Raji (cell line): ENCODE measurements around the gene FZD4.

Experiments used
- POLR2A ChIP-seq: IDR thresholded peaks from 2 replicates; pipeline ENCODE4 v1.6.1; 2011; ENCODE audit warnings: low read depth, low read length, control low read depth; ENCODE audit not compliant: insufficient read depth

Gene FZD4

DNA sequence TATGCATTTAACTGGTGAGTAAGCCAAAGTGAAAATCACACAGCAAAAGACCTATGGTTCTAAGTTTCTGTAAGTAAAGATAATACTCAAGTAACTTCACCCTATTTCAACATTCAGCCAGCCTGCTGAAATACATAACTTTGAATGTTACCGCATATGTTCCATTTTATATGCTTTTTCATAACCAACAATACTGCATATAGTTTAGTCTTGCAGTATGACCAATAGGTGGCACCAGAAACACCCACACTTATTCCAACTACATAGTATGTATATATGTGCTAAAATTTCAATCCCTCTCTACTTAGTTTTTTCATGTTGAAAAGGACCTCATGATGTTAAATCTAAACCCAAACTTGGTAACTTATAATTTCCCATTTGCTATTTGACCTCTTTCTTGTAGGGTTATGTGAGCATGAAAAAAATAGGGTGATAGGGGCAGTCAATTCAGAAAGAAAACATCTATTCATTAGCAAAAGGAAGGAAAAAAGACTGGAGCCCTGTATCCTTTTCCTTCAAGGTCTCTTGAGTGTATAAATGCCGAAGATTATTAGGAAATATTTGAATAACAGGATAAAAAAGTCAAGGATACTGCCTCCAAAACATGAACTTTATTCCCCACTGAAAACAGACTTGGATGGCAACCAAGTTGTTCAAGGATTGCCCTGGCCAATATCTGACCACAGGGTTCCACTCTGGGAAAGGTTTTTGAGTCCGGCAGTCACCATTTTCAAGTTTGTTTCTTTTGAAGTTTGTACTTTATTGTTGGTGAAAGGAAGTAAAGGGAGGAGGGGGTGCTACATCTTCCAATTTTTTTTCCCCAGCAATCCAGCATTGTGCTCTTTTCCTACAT lies 23.8 kb upstream of the FZD4 start:
- TF ChIP-seq POLR2A = no peak

DNA sequence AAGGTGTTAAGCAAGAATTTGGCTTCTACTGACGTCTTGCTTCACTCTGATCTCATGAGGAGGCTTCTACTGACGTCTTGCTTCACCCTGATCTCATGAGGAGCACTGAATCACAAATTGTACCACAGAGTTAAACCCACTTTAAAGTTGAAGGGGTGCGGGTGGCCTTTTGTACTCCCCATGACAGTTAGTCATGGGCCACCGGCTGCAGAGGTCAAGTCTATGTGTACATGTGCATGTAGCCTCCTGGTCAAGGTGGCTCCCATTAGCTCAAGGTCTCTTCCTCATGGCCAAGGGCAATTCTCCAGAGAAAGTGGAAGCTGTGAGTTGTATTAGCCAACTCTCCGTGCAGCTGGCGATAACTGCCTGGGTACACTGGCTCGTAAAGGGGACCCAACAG lies 23.1 kb upstream of the FZD4 start:
- no peak for TF ChIP-seq POLR2A

DNA sequence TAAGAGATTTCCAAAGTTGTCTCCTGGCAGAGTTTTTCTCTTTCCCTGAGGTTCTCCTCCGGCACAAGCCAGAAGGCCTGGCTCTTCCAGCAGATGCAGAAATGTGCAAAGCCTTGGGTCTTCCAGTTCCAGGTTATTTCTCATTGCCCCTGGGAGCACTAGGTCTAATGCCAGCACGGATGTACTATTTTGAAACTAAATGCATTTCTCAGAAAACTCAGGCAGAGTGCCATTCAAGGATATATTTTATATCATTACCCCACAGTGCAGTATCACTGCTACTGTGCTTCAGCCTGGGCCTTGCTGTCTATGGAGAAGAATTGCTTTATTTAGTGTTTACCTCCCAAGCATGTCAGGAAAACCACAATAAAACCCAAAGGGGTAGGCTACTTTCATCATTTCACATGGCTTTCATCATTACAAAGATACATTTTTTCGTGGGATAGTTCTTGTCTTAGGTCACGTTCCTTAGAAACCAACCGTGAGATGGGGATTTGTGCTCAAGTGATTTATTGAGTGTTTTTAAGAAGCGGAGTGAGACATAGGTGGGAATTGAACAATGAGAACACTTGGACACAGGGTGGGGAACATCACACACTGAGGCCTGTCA lies 22.4 kb upstream of the FZD4 start:
- no peak for TF ChIP-seq POLR2A

DNA sequence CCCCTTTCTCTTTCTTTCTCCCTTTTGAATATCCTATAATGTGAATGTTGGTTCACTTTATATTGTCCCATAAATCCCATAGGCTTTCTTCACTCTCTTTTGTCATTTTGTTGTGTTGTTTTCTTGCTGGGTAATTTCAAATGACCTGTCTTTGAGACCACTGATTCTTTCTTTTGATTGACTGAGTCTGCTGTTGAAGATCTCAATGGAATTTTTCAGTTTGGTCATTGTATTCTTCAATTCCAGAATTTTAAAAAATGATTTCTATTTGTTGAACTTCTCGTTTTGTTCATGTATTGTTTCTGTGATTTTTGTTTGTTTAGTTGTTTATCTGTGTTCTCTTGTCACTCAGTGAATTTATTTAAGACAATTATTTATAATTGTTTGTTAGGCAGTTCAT lies 17.5 kb upstream of the FZD4 start:
- TF ChIP-seq POLR2A = no peak

DNA sequence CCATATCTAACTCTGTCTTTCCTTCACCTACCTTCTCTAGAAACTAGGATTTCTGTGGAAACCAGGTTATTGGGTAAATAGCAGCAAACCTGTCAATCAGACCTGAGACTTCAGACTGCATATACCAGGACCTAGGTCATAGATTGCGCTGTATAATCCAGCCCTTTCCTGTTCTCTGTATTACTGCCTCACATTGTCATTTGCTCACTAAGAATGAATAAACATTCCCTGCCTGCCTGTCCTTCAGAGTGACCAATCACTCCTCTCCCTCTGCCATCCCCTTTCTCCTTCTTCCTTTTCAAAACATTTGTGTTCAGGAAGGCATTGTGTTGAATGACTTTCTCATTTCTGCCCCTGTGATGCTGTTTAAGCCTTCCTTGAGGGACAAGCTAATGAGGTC lies 14.1 kb upstream of the FZD4 start:
- TF ChIP-seq POLR2A = no peak

DNA sequence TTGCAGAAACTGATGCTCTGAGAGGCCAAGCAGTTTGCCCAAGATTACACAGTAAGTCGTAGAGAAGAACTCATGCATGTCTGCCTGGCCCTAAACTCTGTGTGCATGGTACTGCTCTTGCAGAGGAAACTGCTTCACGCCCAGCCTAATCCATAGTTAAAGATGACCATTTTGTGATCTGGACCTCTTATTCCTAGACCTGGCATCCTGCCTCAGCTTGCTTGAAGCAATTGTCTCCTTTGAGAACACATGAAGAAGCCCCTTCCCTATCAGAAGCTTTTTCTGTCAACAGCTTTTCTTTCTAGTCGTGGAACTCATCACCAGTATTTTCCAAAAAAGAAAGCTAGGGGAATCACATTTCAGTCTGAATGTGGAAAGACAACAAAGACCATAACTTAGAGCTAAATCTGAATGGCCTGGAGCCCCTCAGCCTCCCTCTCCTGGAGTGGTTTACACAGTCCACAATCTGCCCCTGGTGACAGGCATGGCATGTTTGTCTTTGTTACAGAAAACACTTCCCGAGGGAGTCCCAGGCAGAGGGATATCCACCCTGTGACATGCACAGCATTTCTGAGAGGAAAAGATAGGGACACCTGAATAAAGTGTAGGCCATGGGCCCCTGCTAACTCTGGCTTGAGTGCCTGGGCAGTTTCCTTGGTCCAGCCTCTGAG lies 2.9 kb upstream of the FZD4 start:
- TF ChIP-seq POLR2A = no peak

DNA sequence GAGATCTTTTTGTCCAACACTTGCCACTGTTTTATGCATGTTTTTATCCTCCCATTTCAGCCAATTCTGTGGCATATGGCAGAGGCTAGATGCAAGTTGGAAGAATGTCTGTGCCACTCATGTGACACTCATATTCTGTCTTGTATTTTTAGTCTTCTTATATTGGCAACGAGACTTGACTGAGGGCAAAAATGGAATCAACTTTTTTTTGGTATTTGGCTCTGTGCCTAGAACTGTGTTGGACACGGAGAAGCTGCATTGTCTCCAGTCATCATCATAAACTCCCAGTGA lies 1.7 kb upstream of the FZD4 start:
- TF ChIP-seq POLR2A = no peak

DNA sequence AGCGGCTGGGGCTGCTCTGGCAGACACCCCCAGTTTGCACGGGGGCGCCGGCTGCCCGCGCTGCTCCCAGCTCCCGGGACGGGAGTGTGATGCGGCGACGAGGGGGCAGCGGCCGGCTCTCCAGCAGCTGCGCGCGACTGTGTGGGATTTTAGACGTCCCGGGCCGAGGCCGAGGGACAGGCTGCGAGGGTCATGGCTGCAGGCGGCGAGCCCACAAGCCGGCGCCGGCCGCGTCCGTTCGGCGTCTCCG lies 159 bp downstream of the FZD4 start:
- TF ChIP-seq POLR2A = no peak

DNA sequence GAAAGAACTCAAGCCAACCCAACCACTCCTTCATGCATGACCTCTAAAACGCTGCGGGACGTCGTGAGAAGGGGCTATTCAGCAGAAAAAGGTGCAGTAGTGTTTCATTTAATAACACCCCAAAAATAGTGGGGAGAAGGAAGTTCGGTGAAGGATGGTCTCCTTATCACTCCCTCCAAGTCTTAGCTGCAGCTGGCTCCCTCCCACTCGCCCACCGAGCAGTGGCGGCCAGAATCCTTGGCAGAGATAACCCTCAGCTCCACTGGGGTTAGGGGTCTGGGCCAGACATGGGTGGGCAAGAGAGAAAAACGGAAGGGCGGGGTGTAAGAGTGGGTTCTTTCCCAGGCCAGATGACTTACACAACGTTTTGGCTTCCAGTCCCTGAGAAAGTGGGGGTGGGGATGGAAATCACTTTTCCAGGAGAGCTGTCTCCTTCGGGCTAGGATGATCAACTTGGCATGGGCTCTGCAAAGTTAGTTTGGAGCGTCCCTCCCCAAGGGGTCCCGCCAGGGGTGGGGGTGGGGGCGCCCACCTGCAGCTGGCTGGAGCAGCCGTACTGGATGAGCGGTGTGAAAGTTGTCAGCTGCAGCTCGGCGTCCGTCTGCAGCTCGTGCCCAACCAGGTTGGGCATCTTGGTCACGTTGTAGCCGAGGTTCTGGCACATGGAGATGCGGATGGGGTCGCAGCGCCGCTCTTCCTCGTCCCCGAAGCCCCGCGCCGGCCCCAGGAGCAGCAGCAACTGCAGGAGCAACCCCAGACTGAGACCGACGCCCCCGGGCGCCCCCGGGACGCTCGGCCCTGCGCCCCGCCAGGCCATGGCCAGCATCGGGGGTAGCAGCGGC lies 705 bp downstream of the FZD4 start:
- TF ChIP-seq POLR2A = no peak

DNA sequence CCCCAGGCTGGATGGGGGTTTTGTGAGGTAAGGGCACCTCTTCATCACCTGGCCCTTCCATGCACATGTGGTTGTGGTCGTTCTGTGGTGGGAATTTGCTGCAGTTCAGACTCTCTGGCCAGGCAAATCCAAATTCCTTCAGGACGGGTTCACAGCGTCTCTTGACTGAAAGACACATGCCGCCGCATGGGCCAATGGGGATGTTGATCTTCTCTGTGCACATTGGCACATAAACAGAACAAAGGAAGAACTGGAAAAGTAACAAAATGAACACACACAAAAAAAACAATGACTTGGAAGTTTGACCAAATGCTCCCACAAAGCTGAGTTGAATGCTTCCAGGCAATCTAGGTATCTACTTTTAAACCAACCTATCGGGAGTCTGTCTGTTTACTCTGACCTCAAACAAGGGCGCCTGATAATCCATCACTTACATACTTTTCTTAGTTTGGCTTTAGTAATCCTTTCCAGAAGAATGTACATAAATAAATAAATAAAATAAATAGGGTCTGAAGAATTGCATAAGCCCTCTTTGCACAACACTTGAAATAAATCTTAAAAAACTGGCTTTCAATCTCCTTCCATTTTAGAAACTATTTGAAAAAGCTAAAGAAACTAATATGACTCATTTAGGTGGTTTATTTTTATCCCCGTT lies 2.8 kb downstream of the FZD4 start:
- no peak for TF ChIP-seq POLR2A

DNA sequence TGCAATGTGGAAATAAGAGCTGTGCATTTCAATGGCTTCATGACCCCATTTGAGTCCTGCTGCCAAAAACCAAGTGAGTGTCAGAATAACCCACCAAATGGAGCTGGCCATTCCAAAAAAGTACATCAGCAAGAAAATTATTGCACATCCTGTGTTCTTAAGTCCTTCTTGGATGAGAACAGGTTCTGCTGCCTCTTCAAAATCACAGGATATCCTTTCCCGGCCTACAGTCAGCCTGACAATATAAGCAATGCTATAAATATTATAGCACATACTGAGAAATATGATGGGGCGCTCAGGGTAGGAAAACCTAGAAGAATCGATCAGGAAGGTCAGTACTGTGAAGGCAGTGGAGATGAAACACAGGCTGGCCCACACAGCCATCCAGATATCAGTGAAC lies 3.5 kb downstream of the FZD4 start:
- TF ChIP-seq POLR2A = no peak

DNA sequence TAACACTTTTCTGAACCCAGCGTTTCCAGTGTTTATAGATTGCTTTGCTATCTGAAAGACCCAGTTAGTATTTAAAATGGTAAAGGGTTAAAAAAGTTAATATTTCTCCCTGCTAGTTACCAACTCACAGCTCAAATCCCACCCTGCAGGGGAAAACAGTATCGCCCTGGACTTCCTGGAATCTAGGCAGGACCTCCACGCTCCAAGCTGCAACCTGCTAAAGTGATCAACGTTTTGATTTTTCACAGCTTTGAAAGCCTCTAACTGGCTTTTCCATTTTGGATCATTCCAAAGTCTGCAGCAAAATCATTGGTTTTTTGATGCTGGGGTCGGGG lies 4.6 kb downstream of the FZD4 start:
- no peak for TF ChIP-seq POLR2A

DNA sequence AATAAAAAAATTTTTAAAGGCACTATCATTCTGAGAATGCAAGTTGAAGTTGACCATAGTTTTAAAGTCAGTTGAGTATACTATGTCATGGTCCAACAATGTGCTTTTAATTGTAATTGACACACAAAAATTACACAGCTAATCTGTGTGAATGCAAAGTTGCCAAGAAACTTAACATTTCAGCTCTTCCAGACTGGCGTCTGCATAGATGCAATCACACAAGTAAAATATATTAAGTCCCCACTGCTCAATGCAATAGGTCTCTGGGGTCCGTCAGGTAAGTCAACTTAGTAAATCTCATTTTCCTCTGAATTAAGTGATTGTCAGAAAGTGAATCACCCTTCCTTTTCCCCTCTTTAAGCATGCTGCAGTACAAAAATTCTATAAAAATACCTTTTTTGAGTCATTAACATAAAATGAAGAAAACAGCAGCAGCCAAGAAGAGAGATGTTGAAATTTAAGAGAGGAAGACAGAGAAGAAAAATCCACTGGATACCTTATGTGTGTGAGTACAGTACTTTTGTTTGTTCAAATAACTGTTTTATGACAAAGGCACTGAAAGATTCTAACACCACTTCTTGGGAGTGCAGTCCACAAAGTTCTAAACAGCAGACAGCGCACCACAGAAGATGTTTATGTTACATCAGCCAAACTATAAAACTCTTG lies 5.1 kb downstream of the FZD4 start:
- no peak for TF ChIP-seq POLR2A

DNA sequence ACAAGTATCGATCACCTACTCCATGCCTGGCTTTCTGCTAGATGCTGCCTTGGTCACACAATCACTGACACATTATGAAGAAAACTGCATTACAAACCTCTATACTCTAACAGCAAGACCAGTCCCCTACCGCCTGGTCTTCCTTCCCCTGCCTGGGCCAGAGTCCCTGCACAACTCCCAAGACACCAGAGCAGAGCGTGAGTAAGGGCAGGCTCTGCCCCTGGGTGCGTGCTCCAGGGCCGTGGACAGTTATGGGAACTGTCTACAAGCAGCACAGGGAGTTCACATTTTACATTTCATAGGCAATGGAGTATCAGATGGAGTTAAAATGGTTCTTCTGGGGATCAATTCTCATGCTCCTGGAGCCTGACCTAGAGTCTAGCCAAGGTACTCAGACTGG lies 6.5 kb downstream of the FZD4 start:
- no peak for TF ChIP-seq POLR2A

DNA sequence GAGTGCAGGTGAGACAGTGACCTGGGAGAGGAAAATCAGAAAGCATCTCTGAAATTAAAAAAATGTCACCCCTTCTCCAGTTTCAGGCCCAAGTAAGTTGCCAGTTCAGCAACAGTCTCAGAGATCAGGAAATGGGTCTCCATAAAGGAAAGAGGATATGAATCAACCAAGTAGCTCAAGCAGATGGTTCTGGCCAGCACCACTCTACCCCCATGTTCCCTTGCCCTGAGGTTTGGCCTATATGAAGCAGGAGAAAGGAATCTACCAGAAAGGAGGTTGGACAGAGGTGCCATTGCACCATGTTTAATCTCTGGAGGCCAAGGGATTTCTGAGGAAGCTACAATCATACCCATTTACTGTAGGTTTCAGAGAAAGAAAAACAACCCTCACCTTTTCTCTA lies 7.7 kb downstream of the FZD4 start:
- TF ChIP-seq POLR2A = no peak
